Measurements from ENCODE around the gene DNAJC18.

GRCh38 chr5:139486201-139486600, 46.9 kb upstream of the DNAJC18 start:
- no peak for TF ChIP-seq CTCF (IDR thresholded peaks at IDR 0.05)
- TF ChIP-seq POLR2A (IDR thresholded peaks at IDR 0.05): no peak

All from right lobe of liver (tissue), 4 donors.